HG03354 (cell line): ENCODE results near the gene PRKAG2.
"Not testable (repeated sequence)": the region's sequence is repeated elsewhere in the genome, so short reads cannot be mapped to it uniquely, and the experiment has no call there.

Experiments used
- ATAC-seq: cut with Tn5 transposase; IDR thresholded peaks from one replicate; pipeline ENCODE4 v1.9.1; 2021; ENCODE audit warnings: mild to moderate bottlenecking; ENCODE audit not compliant: unreplicated experiment, poor library complexity, severe bottlenecking

Gene PRKAG2

DNA sequence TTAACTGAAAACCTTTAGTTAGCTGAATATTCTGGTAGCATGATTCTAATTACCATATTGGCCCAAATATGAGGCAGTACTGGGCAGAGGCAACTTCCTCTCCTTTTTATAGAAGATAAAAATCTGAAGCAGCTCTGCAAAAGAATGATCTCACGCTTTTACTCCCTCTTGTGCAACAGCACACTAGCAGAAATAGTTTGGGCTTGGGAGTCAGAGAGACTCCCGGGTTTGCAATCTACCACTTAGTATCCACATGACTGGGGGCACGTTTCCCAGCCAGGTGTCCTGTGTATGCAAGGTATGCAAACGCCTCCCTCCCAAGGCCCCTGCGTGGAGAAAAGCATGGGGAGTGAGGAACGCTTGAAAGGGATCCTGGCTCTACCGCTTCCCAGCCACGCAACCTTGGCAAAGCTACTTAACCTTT is 310.0 kb downstream of the PRKAG2 start:
- no peak for ATAC-seq

DNA sequence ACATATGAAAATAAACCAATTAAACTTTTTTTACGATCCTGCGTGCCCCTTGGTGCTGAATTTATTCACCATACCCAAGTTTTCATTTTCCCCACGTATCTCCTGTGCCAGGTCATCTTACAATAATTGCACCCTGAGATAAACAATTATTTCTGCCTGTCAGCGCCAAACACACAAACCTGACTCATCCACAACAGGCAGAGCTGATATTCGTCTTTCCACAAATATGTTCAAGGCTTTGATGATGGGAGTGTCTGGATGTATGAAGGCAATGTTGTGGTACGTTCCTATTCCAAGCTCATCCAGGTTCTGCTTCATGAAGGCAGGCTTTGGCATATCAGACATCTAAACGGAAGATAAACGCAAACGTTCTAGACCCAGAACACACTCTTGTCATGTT is 311.4 kb downstream of the PRKAG2 start:
- ATAC-seq = no peak

DNA sequence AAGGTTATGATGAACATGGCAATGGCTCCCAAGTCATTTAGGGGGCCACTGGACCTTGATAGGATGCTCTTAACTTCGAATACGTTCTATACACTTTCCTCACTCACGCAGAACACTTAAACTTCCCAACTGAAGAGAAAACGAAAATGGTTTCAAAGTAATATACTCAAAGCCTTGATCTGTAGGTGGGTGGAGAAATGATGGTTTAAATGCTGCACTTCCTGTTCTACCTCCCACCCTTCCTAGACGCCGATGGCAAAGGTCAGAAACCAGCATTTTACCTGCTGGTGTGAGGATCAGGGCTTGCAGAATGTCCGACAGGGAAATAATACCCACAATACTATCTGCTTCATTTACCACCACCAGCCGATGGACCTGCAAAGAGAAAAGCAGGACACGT is 316.7 kb downstream of the PRKAG2 start:
- ATAC-seq = no peak

DNA sequence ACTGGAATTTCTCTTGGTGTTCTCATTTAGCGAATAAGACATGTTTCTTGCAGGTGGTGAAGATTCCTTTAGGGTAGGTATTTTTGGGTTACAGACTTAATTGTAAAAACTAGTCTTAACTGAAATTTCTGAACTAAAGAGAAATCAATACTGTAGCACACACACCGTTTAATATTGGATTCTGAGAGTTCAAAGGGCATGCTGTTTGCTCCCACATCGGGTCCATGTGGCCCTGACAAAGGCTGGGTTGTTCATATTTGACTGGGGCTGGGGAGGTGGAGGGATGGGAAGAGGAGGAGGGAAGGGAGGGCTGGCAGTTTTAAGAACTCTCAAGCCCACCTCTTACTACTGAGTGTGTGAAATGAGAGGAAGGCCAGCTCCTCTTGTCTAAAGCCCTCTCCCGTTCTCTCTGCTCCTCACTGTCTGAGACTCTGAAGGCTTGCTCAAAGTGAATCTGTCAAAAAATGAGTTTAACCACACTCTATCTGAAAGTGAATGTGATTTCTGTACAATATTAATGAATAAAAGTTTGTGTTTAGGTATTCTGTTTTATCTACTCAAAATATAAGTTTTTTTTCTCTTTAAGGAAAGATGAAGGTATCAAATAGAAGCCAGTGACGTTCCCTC is 317.2 kb downstream of the PRKAG2 start:
- ATAC-seq = no peak

DNA sequence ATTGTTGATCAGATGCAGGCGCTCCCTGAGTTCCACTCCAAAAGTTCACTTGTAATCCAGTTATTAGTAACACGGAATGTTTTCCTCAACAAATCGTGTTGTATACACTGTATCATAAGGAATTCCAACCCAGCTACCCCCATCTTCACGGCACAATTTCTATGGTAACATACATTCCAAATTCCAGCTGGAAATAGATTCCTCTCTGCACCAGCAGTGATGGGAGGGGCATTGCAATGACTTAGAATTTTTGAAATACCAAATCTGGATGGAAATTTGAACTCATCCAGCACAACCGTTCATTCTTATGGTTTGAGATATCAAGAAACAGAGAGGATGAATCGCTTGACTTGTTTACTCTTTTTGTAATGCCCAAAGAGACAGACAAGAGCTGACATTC is 318.3 kb downstream of the PRKAG2 start:
- ATAC-seq = no peak

DNA sequence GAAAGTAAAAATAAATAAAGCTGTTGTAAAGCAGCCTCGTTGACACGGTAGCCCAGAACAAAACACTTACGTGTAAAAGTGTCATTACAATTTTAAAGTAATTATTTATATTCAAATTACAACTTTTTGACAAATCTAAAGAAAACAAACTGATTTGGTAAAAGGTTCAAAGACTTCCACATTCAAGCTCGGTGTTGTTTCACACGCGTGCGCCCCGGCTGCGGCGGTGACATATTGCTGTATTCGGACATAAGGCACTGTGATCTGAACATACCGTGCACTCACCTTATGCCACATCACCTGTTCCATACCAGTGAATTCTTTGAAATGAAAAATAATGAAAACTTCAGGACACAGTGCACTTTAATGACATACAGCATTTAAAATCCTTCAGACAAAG is 320.3 kb downstream of the PRKAG2 start:
- ATAC-seq = no peak

DNA sequence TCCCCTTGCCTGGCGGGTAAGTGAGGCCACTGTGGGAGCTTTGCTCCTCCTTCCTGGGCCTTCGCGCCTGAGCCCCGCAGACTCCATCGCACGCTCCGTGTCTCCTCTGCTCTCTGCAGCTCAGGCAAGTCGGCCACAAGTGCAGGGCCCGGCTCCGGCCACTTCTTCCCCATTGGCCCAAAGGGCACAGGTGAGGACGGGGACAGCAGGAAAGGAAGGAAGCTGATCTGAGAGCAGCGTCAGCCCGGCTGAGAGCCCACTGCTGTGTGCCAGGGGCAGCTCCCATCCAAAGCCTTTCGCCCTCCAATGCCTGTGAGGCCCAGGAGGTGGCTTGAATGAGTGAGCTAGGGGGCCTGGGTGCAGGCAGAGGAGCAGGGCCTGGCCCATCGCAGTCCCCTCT is 323.6 kb downstream of the PRKAG2 start:
- ATAC-seq = no peak

DNA sequence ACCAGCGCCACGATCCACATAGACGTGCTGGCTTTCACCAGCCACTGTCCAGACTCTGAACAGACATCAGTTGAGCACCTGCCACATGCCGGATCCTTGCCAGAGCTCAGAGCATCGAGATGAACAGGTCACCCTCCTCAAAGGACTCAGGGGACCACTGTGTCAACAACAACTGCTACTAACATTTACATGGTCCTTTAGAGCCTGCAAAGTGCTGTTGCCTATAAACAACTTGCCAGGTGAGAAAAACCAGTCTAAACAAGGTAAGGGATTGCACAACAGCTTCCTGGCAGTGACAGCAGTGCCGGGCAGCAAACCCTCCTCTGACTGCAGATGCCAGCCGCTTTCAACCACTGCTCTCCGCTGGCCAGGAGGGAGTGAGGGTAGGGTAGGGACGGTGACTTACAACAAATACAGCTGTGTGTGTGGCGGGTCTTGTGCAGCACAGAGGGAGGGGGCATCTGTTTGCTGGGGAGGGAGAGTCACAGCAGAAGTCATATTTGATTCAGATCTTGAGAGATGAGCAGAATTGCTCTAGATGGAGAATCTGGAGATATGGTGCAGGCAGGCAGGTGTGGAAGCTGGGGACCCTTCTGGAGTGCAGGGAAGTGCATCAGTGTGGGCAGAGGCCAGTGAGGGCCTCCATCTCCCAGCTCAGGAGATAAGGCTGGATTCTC is 324.4 kb downstream of the PRKAG2 start:
- no peak for ATAC-seq

DNA sequence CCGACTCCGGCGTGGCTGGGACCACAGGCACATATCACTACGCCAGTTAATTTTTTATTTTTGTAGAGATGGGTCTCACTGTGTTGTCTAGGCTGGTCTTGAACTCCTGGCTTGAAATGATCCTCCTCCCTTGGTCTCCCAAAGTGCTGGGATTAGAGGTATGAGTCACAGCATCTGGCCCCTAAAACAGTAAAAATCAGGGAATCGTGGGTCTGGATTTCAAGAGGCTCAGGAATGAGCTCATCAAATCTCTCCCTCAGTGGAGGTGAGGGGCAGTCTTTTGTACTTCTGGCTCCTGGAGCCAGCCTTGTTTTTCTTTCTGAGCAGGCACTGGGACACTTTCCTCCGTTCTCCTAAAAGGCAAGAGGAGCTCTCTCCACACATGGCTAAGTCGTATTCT is 325.1 kb downstream of the PRKAG2 start:
- no peak for ATAC-seq

DNA sequence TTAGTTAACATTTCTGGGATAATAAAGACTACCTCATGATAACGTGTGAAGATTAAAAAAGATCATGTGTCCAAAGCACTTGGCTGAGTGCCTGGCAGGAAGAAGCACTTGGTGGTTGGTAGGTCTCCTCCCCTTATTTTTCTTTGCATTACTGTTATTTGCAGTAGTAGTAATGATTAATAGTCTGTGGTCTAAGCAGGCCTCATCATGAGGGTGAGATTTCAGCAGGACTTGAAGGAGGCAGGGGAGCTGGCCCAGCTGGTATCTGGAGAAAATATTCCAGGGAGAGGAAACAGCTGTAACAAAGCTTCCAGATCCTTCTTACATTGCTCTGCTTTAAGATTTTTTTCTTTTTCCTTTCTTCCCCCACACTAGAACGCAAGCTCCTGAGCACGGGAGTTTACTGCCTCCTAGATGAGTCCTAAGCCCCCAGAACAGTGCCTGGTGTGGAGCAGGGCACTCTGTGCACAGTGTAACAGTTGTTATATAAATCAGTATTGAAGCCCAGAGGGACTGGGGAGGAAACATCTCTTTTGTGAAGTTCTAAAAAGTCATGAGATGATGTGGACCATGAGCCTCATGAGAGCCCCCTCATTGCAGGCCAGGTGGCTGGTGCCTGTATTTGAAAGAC is 326.1 kb downstream of the PRKAG2 start:
- peak; percentile 51 for ATAC-seq

DNA sequence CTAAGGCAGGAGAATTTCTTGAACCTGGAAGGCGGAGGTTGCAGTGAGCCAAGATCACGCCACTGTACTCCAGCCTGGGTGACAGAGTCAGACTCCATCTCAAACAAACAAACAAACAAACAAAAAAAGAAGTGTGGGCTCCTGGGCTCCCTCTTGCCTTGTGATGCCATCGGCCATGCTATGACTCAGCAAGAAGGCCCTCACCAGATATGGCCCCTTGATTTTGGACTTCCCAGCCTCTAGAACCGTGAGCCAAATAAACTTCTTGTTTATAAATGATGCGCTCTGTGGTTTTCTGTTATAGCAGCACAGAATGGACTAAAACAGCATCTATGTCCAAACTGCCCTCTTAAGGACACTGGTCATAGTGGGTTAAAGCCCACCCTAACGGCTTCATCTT is 327.3 kb downstream of the PRKAG2 start:
- ATAC-seq = no peak

DNA sequence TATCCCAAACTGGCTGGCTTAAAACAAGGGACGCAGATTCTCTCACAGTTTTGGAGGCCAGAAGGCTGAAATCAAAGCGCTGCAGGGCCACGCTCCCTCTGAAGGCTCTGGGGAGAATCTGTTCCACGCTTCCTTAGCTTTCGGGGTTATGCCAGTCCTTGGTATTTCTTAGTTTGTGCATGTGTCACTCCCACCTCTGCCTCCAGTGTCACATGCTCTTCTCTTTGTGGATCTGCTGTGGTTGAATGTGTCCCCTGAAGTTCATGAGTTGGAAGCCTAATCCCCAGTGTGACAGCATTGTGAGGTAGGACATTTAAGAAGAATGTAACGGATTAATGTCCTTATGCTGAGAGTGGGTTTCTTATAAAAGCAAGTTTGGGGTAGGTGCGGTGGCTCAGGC is 327.8 kb downstream of the PRKAG2 start:
- ATAC-seq = no peak

DNA sequence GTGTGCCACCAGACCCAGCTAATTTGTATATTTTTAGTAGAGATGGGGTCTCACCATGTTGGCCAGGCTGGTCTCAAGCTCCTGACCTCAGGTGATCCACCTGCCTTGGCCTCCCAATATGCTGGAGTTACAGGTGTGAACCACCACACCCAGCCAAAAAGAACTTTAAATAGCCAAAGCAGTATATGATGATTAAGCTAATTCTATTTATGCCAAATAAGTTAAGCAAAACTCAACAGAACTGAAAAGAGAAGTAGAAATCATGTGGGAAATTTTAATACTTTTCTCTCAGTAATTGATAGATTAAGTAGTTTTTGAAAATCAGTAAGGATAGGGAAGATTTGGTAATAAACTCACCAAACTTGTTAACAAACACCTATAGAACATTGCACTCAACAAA is 332.7 kb downstream of the PRKAG2 start:
- ATAC-seq = no peak

DNA sequence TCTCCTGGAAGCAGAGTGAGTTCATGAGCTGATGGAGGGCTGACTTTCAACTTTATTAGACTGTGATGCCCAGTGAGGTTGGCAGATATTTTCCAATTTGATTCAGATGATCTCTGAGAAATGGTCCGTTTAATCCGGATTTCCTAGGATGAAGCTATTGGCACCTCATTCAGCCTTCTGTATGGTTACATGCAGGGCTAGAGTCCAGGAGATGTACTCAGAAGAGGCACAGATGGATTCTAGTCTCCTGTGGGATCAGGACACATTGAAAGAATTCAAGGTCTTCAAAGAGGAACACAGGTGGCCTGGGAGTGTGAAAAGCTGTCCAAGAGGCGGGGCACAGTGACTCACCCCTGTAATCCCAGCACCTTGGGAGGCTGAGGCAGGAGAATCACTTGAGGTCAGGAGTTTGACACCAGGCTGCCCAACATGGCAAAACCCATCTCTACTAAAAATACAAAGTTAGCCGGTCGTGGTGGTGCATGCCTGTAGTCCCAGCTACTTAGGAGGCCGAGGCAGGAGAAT is 334.2 kb downstream of the PRKAG2 start:
- ATAC-seq = no peak

DNA sequence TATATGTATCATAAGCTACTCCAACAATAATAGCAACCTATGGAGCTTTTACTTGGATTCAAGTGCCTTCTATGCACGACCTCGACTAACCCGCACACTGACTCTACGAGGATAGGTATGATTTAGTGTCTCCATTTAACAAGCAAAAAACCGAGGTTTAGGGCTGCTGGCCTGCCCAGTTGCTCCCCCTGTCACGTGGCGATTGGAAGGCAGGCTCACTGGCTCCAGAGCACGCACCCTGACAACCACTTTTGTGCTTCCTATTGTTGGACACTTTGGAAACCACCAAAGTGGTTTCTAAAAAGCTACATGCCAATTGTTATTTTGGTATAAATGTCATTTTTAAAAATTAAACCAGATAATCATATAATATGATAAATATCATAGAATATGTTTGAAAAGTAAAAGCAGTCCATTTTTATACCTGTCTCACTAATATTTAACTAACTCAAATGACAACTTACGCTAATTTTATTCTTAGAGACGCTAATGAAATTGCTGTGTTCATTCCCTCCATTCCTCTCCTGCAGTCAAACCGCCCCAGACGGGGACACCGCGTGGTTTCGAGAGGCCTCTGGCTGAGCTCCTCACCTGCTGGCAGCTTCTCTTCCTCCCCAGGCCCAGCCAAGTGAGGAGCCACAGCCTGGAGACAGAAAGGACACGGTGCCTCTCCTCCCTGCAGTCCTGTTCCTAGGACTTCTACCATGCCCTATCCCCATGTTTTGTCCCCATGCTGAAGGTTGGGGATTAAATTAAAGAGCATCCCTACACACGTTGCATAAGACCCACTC is 335.0 kb downstream of the PRKAG2 start:
- ATAC-seq = no peak

DNA sequence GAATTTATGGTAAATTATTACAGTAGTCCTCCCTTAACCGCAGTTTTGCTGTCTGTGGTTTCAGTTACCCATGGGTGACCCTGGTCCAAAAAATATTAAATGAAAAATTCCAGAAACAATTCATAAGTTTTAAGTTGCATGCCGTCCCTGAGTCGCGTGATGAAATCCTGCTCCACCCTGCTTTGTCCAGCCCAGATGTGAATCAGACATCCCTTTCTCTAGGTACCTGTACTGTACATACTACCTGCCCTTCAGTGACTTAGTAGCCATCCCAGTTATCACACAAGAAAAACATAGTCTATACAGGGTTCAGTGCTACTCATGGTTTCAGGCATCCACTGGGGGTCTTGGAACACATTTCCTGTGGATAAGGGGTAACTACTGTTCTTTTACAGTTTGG is 336.8 kb downstream of the PRKAG2 start:
- no peak for ATAC-seq

DNA sequence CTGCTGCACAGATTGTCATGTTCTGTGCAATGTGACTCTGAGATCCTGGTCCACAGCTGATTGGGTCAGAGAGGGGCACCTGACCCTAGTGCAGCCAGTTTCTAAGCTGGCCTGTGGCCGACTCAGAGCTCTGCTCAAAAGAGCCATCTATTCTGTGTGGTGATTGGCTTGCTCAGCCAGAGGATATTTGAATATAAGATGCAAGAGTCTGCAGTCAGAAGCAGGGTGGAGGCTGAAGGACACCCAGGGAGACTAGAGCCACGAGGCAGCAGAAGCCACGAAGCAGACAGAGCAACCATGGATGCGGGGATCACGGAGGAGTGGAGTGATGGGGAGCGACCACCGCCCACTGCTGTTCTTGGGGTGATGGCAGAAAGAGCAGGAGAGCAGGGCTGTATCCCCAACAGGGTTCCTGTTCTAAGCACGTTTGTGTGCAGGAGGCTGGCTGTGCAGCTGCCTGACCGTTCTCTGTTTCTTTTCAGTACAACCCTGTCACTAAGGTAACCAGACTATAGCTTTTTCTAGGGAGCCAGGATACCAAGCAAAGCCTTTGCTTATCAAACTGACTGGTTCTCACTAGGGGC is 337.7 kb downstream of the PRKAG2 start:
- ATAC-seq = peak; percentile 69

DNA sequence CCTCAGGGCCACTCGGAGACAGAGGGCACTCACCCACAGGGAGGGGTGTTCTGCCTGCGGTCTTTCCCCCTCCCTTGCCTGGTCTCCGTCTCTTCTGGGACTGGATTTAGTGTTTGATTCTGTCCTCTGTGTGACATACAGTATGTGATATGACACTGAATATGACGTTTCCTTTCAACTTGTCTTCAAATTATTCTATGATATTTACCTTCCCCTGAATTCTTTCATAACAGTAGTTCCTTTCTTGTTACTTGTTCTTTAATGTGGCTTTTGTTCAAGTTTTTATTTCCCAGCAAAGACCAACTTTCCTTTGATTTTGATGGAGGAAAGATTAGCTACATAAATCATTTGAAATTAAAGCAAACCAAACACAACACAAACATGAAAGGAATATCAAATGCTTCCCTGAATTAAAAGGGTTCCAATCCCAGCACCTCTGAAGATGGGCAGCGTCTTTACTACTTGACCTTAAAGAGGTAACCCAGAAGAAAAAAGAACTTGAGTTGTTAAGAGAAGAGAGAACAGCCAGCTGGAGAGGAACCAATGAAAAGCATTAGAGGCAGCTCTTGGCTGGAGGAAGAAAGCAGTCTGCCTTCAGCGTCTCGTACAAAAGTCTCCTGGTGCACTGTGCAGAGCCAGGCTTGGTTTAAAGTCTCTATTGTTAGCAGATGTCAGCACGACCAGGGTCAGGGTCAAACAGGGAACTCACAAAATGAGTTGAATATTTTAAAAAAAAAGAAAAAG is 338.9 kb downstream of the PRKAG2 start:
- no peak for ATAC-seq

DNA sequence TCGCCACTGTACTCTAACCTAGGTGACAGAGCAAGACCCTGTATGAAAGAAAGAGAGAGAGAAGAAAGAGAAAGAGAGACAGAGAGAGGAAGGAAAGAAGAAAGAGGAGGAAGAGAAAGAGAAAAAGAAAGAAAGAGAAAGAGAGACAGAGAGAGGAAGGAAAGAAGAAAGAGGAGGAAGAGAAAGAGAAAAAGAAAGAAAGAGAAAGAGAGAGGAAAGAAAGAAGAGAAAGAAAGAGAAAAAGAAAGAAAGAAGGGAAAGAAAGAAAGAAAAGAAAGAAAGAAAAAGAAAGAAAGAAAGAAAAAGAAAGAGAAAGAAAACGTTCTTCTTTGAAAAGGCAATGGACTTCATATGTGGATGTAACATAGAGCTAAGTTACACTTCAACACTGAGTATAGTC is 340.7 kb downstream of the PRKAG2 start:
- ATAC-seq = not testable (repeated sequence)
